NB4 (cell line): ENCODE measurements around the gene CD44.

Experiments
- CTCF ChIP-seq: IDR thresholded peaks from one replicate; pipeline ENCODE4 v1.5.1; 2012; ENCODE audit warnings: low read depth, low read length
- MAX ChIP-seq: IDR thresholded peaks from 2 replicates; pipeline ENCODE4 v1.6.1; 2011; ENCODE audit warnings: low read depth, low read length
- MYC ChIP-seq: IDR thresholded peaks from 2 replicates; pipeline ENCODE4 v1.6.1; 2011; ENCODE audit warnings: low read depth, low read length
- POLR2A ChIP-seq: IDR thresholded peaks from 2 replicates; pipeline ENCODE4 v1.6.1; 2011; ENCODE audit warnings: mild to moderate bottlenecking; ENCODE audit not compliant: insufficient read length; ENCODE audit errors: extremely low read depth

GRCh38 chr11:35239471-35240075, 100.6 kb downstream of the CD44 start:
- no peak for TF ChIP-seq POLR2A
- TF ChIP-seq CTCF, result no peak
- no peak for TF ChIP-seq MAX
- TF ChIP-seq MYC, result no peak
